NCI-H2227 (cell line): ENCODE measurements around the gene CELF4.

Source experiments
- DNase-seq: peaks from one replicate; lab custom pipeline; 2025; ENCODE audit not compliant: unreplicated experiment; lab: John Stamatoyannopoulos, UW

Gene CELF4

GRCh38 chr18:37548679-37549289 is 16.8 kb downstream of the CELF4 start:
- DNase-seq = no peak

- no peak for DNase-seq
Observed at GRCh38 chr18:37547196-37547827, 18.3 kb downstream of the CELF4 start.

GRCh38 chr18:37546651-37547050 is 18.9 kb downstream of the CELF4 start:
- no peak for DNase-seq

GRCh38 chr18:37546272-37546537 is 19.4 kb downstream of the CELF4 start:
- no peak for DNase-seq

GRCh38 chr18:37545461-37546271 is 19.9 kb downstream of the CELF4 start:
- no peak for DNase-seq

- DNase-seq = no peak
Observed at GRCh38 chr18:37544713-37545112, 20.9 kb downstream of the CELF4 start.

- no peak for DNase-seq
Observed at GRCh38 chr18:37544217-37544616, 21.4 kb downstream of the CELF4 start.

- DNase-seq = no peak
Observed at GRCh38 chr18:37543321-37543720, 22.3 kb downstream of the CELF4 start.

GRCh38 chr18:37541517-37541916 is 24.1 kb downstream of the CELF4 start:
- no peak for DNase-seq

GRCh38 chr18:37540424-37541138 is 25.0 kb downstream of the CELF4 start:
- no peak for DNase-seq

GRCh38 chr18:37539236-37539635 is 26.4 kb downstream of the CELF4 start:
- no peak for DNase-seq

GRCh38 chr18:37538526-37539205 is 26.9 kb downstream of the CELF4 start:
- peak; percentile 34 for DNase-seq

- DNase-seq = peak; percentile 85
Observed at GRCh38 chr18:37537868-37538525, 27.6 kb downstream of the CELF4 start.

- DNase-seq = no peak
Observed at GRCh38 chr18:37536656-37537055, 28.9 kb downstream of the CELF4 start.

- DNase-seq = no peak
Observed at GRCh38 chr18:37535968-37536367, 29.6 kb downstream of the CELF4 start.

- DNase-seq = no peak
Observed at GRCh38 chr18:37534627-37535026, 31.0 kb downstream of the CELF4 start.

- DNase-seq = no peak
Observed at GRCh38 chr18:37533647-37534584, 31.7 kb downstream of the CELF4 start.

GRCh38 chr18:37532917-37533316 is 32.7 kb downstream of the CELF4 start:
- DNase-seq = no peak

- no peak for DNase-seq
Observed at GRCh38 chr18:37529863-37530262, 35.7 kb downstream of the CELF4 start.

GRCh38 chr18:37529296-37529695 is 36.3 kb downstream of the CELF4 start:
- no peak for DNase-seq
